ENCODE results near the gene CTDSP2. TPM values are rescaled to one million over a fixed set of nuclear protein-coding genes. Genes with fewer than 3 reads are reported as not detected.
"Not testable (repeated sequence)": the region's sequence is repeated elsewhere in the genome, so short reads cannot be mapped to it uniquely, and the experiment has no call there.

CTDSP2 gene
- total and polyA plus RNA-seq, 2 of the 8 experiments (the other 6 are each of a cell fraction or from before 2014, with no cell fraction given): 71.3 to 91.7 TPM

DNA sequence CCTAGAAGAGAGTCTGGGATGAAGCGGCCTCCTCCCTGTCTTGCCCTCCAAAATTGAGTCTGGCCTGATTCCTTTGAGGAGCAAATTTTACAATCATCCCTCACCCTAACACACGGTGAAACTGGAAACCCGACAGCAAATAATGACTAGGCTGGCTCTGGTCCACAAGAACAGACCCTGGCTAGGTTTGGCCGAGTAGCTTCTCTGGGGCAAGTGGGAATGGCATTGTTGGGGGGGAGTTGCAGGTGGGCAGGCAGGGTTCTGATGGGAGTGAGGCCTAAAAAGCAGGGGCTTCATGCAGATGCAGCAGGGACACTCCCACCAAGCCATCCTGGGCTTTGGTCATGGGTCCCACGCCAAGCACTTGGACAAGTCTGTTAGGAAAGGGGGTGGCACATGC is 25.5 kb downstream of the CTDSP2 start:
- not testable (repeated sequence) for H4K91ac ChIP-seq (replicated peaks; ENCODE audit: insufficient read length, low read length); DNase-seq (ENCODE audit: low read depth in 1 of 2, low spot score in 2 of 2); H2BK12ac ChIP-seq (ENCODE audit: low read depth, low read length); H4K5ac ChIP-seq (ENCODE audit: insufficient read length, low read depth, low read length); FAIRE-seq; H3K27me3 ChIP-seq (replicated peaks in 1 of 4; ENCODE audit: control insufficient read depth in 3 of 4, extremely low read depth in 1 of 4, insufficient read depth in 3 of 4, low read length in 3 of 4); H3K14ac ChIP-seq (ENCODE audit: insufficient read length); H2BK120ac ChIP-seq (replicated peaks; ENCODE audit: low read depth, low read length); H4K8ac ChIP-seq (ENCODE audit: extremely low read depth, insufficient read depth, low read length); H3K18ac ChIP-seq (ENCODE audit: extremely low read depth, low read length); H3K9ac ChIP-seq (replicated peaks in 1 of 4; ENCODE audit: extremely low read depth in 1 of 4, low read depth in 3 of 4, low read length in 3 of 4); H3K23ac ChIP-seq (ENCODE audit: insufficient read length); H3K23me2 ChIP-seq (ENCODE audit: low read depth, low read length); H3K79me2 ChIP-seq (ENCODE audit: control insufficient read depth in 1 of 2, insufficient read depth in 2 of 2, low read length in 2 of 2); H3K79me1 ChIP-seq (ENCODE audit: low read depth, low read length); H2AK5ac ChIP-seq (ENCODE audit: low read depth, low read length); H3K9me3 ChIP-seq (ENCODE audit: insufficient read depth in 2 of 2, low read depth in 1 of 2, low read length in 1 of 2); H3K4me1 ChIP-seq (replicated peaks in 1 of 4; ENCODE audit: control insufficient read depth in 3 of 4, insufficient read depth in 4 of 4, low read length in 3 of 4); H3K4me3 ChIP-seq (ENCODE audit: extremely low read depth in 1 of 4, insufficient read depth in 2 of 4, low read depth in 3 of 4, low read length in 4 of 4); H3K27ac ChIP-seq (ENCODE audit: low read depth, low read length); H2BK20ac ChIP-seq (ENCODE audit: low read length); H2AFZ ChIP-seq (ENCODE audit: low read length); H2BK15ac ChIP-seq (ENCODE audit: low read length); H2BK5ac ChIP-seq (ENCODE audit: low read depth, low read length); H3K4ac ChIP-seq (replicated peaks; ENCODE audit: insufficient read length, low read depth, low read length); H3K4me2 ChIP-seq (ENCODE audit: insufficient read depth in 1 of 2, low read depth in 2 of 2, low read length in 2 of 2); H4K20me1 ChIP-seq (replicated peaks in 1 of 2; ENCODE audit: control insufficient read depth in 1 of 2, insufficient read depth in 2 of 2, low read length in 2 of 2); H3K56ac ChIP-seq (replicated peaks; ENCODE audit: insufficient read length, low read depth, low read length)
- POLR2A ChIA-PET (ENCODE audit: partially characterized antibody): interaction anchor here (1.0 to 9.6 kb wide), 3 partner anchors 8 to 22 kb away, joined by 3 to 71 read pairs (median 6); no protein-coding TSS in a partner anchor
- peaks cover 20 to 45% (median 32%) of the 10 kb centered on the region in 4 experiments for H3K36me3 ChIP-seq (ENCODE audit: control insufficient read depth in 2 of 4, insufficient read depth in 4 of 4, low read length in 3 of 4)
- CTCF ChIA-PET (ENCODE audit: partially characterized antibody): interaction anchor here (0.9 to 10.4 kb wide), 3 partner anchors 12 to 84 kb away, joined by 3 to 105 read pairs (median 3); no protein-coding TSS in a partner anchor
- WGBS, 2 experiments (ENCODE audit: extremely low coverage in 1 of 2, insufficient coverage in 1 of 2, insufficient read length in 1 of 2, insufficient replicate concordance in 2 of 2, low coverage in 1 of 2, low lambda C conversion rate in 2 of 2, missing lambda C conversion rate in 1 of 2): 98% methylated on average over 5 of the region's 5 CpGs; no CpG with 5 or more reads in 1 of the 2 experiments

DNA sequence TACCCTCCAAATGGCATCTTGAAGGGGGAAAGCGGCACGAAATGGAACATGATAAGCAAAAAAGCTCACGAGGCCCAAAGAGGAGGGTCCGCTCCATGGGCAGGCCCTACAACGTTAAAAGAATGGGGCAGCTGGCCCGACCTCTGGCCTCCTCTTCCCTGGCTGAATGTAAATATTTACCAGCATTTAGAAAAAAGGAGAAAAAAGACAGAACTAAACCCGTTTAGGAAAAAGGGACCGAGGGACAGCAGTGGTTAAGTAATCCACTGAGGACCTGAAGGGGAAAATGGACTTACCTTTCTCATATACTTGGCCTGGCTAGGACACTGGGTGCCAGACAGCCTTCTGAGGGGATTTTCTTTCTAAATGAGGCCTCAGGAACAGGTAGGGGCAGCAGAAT is 26.4 kb downstream of the CTDSP2 start:
- not testable (repeated sequence) for H3K79me1 ChIP-seq (ENCODE audit: low read depth, low read length); H2BK20ac ChIP-seq (ENCODE audit: low read length); H2AFZ ChIP-seq (ENCODE audit: low read length); H4K5ac ChIP-seq (ENCODE audit: insufficient read length, low read depth, low read length); H3K9me3 ChIP-seq (ENCODE audit: insufficient read depth in 2 of 2, low read depth in 1 of 2, low read length in 1 of 2); H2BK12ac ChIP-seq (ENCODE audit: low read depth, low read length); H3K27me3 ChIP-seq (replicated peaks in 1 of 4; ENCODE audit: control insufficient read depth in 3 of 4, extremely low read depth in 1 of 4, insufficient read depth in 3 of 4, low read length in 3 of 4); H3K4me1 ChIP-seq (replicated peaks in 1 of 4; ENCODE audit: control insufficient read depth in 3 of 4, insufficient read depth in 4 of 4, low read length in 3 of 4); FAIRE-seq; H3K23me2 ChIP-seq (ENCODE audit: low read depth, low read length); H2AK5ac ChIP-seq (ENCODE audit: low read depth, low read length); H3K23ac ChIP-seq (ENCODE audit: insufficient read length); H3K4ac ChIP-seq (replicated peaks; ENCODE audit: insufficient read length, low read depth, low read length); H3K27ac ChIP-seq (ENCODE audit: low read depth, low read length); H2BK120ac ChIP-seq (replicated peaks; ENCODE audit: low read depth, low read length); H3K14ac ChIP-seq (ENCODE audit: insufficient read length); H3K4me2 ChIP-seq (ENCODE audit: insufficient read depth in 1 of 2, low read depth in 2 of 2, low read length in 2 of 2); H3K9ac ChIP-seq (replicated peaks in 1 of 4; ENCODE audit: extremely low read depth in 1 of 4, low read depth in 3 of 4, low read length in 3 of 4); H2BK15ac ChIP-seq (ENCODE audit: low read length); H3K79me2 ChIP-seq (ENCODE audit: control insufficient read depth in 1 of 2, insufficient read depth in 2 of 2, low read length in 2 of 2); H2BK5ac ChIP-seq (ENCODE audit: low read depth, low read length); H4K8ac ChIP-seq (ENCODE audit: extremely low read depth, insufficient read depth, low read length); H3K18ac ChIP-seq (ENCODE audit: extremely low read depth, low read length); H3K4me3 ChIP-seq (ENCODE audit: extremely low read depth in 1 of 4, insufficient read depth in 2 of 4, low read depth in 3 of 4, low read length in 4 of 4); H4K20me1 ChIP-seq (replicated peaks in 1 of 2; ENCODE audit: control insufficient read depth in 1 of 2, insufficient read depth in 2 of 2, low read length in 2 of 2); H4K91ac ChIP-seq (replicated peaks; ENCODE audit: insufficient read length, low read length); DNase-seq (ENCODE audit: low read depth in 1 of 2, low spot score in 2 of 2); H3K56ac ChIP-seq (replicated peaks; ENCODE audit: insufficient read length, low read depth, low read length)
- H3K36me3 ChIP-seq (ENCODE audit: control insufficient read depth in 2 of 4, insufficient read depth in 4 of 4, low read length in 3 of 4): peaks cover 19 to 36% (median 27%) of the 10 kb centered on the region in 4 experiments
- ChIA-PET CTCF (ENCODE audit: partially characterized antibody) (interaction anchor here (2.6 to 10.4 kb wide), 3 partner anchors 10 to 85 kb away, joined by 16 to 146 read pairs (median 105); no protein-coding TSS in a partner anchor), POLR2A (ENCODE audit: partially characterized antibody) (interaction anchor here (0.9 to 9.6 kb wide), 4 partner anchors 10 to 52 kb away, joined by 3 to 71 read pairs (median 12); no protein-coding TSS in a partner anchor)
- 86% methylated on average over 8 of the region's 8 CpGs; no CpG with 5 or more reads in 1 of the 2 experiments for WGBS, 2 experiments (ENCODE audit: extremely low coverage in 1 of 2, insufficient coverage in 1 of 2, insufficient read length in 1 of 2, insufficient replicate concordance in 2 of 2, low coverage in 1 of 2, low lambda C conversion rate in 2 of 2, missing lambda C conversion rate in 1 of 2)

Measured in H1 (cell line).